ENCODE results near the gene PPTC7.
"Not testable (repeated sequence)": the region's sequence is repeated elsewhere in the genome, so short reads cannot be mapped to it uniquely, and the experiment has no call there.

Gene PPTC7
- 47.9 to 115 (median 81.5) reads per million in 9 experiments for total RNA-seq

GRCh38 chr12:110583137-110584059, at the start of gene PPTC7:
TSS of gene PPTC7 (minus strand) at chr12:110583318. CDS start at chr12:110583031, 287 bp downstream.
- no peaks in the 10 kb centered on the region for H3K9me3 Mint-ChIP-seq
- H3K27me3 Mint-ChIP-seq, result no peaks in the 10 kb centered on the region
- H3K4me1 Mint-ChIP-seq (ENCODE audit: low read depth in 2 of 2), result peaks cover 34 to 50% of the 10 kb centered on the region in 2 donors
- H3K36me3 Mint-ChIP-seq (ENCODE audit: insufficient read depth), result peaks cover 34% of the 10 kb centered on the region
- peak within 1 kb of the TSS; percentile 92 to 95 for H3K27ac Mint-ChIP-seq
- peak; percentile 90 to 95 (median 92) for DNase-seq
- peak within 1 kb of the TSS; percentile 89 to 93 for H3K4me3 Mint-ChIP-seq
- ATAC-seq (replicated peaks), result peak; percentile 91

GRCh38 chr12:110627500-110628195, 44.5 kb upstream of the PPTC7 start:
- DNase-seq (no peak), ATAC-seq (replicated peaks) (no peak)
- Mint-ChIP-seq H3K4me1 (ENCODE audit: low read depth in 2 of 2) (no peaks in the 10 kb centered on the region), H3K4me3 (no peak overlapping the region), H3K9me3 (no peaks in the 10 kb centered on the region), H3K27me3 (no peaks in the 10 kb centered on the region), H3K36me3 (ENCODE audit: insufficient read depth) (peaks cover 4% of the 10 kb centered on the region), H3K27ac (no peak overlapping the region)

GRCh38 chr12:110622582-110622981, 39.5 kb upstream of the PPTC7 start:
- ATAC-seq (replicated peaks) (no peak), DNase-seq (no peak)
- Mint-ChIP-seq H3K27me3 (no peaks in the 10 kb centered on the region), H3K36me3 (ENCODE audit: insufficient read depth) (peaks cover 4% of the 10 kb centered on the region), H3K4me3 (no peak overlapping the region), H3K27ac (no peak overlapping the region), H3K4me1 (ENCODE audit: low read depth in 2 of 2) (no peaks in the 10 kb centered on the region), H3K9me3 (no peaks in the 10 kb centered on the region)

- DNase-seq, result no peak
- no peak for ATAC-seq (replicated peaks)
- Mint-ChIP-seq H3K36me3 (ENCODE audit: insufficient read depth) (no peaks in the 10 kb centered on the region), H3K27me3 (no peaks in the 10 kb centered on the region), H3K27ac (no peak overlapping the region), H3K9me3 (no peaks in the 10 kb centered on the region), H3K4me3 (no peak overlapping the region), H3K4me1 (ENCODE audit: low read depth in 2 of 2) (peaks cover 0 to 2% of the 10 kb centered on the region in 2 donors)
Measured at GRCh38 chr12:110619534-110619953, 36.4 kb upstream of the PPTC7 start.

GRCh38 chr12:110616471-110617115, 33.5 kb upstream of the PPTC7 start:
- H3K4me3 Mint-ChIP-seq, result no peak overlapping the region
- no peak for ATAC-seq (replicated peaks)
- no peak overlapping the region for H3K27ac Mint-ChIP-seq
- H3K9me3 Mint-ChIP-seq, result no peaks in the 10 kb centered on the region
- H3K36me3 Mint-ChIP-seq (ENCODE audit: insufficient read depth), result peaks cover 4% of the 10 kb centered on the region
- DNase-seq, result no peak
- peaks cover 0 to 5% of the 10 kb centered on the region in 2 donors for H3K4me1 Mint-ChIP-seq (ENCODE audit: low read depth in 2 of 2)
- H3K27me3 Mint-ChIP-seq, result no peaks in the 10 kb centered on the region

- Mint-ChIP-seq H3K27ac (peak overlapping the region in 1 of 2 donors; percentile 87), H3K27me3 (no peaks in the 10 kb centered on the region), H3K4me3 (peak overlapping the region in 1 of 2 donors; percentile 27), H3K4me1 (ENCODE audit: low read depth in 2 of 2) (peaks cover 0 to 5% of the 10 kb centered on the region in 2 donors), H3K36me3 (ENCODE audit: insufficient read depth) (peaks cover 4% of the 10 kb centered on the region), H3K9me3 (no peaks in the 10 kb centered on the region)
- DNase-seq (no peak), ATAC-seq (replicated peaks) (no peak)
Measured at GRCh38 chr12:110615171-110615570, 32.1 kb upstream of the PPTC7 start.

GRCh38 chr12:110613771-110614684, 30.9 kb upstream of the PPTC7 start, which contains the start of gene TCTN1:
TSS of gene TCTN1 (plus strand) at chr12:110614129. CDS start at chr12:110614183, 54 bp downstream.
- H3K36me3 Mint-ChIP-seq (ENCODE audit: insufficient read depth), result peaks cover 4% of the 10 kb centered on the region
- DNase-seq, result peak; percentile 93 to 94 (median 94)
- H3K4me3 Mint-ChIP-seq, result peak within 1 kb of the TSS; percentile 77 to 81
- H3K27me3 Mint-ChIP-seq, result no peaks in the 10 kb centered on the region
- no peaks in the 10 kb centered on the region for H3K9me3 Mint-ChIP-seq
- peaks cover 0 to 5% of the 10 kb centered on the region in 2 donors for H3K4me1 Mint-ChIP-seq (ENCODE audit: low read depth in 2 of 2)
- H3K27ac Mint-ChIP-seq, result peak within 1 kb of the TSS; percentile 87 to 89
- ATAC-seq (replicated peaks), result peak; percentile 99

- no peaks in the 10 kb centered on the region for H3K27me3 Mint-ChIP-seq
- peak overlapping the region; percentile 87 to 89 for H3K27ac Mint-ChIP-seq
- H3K36me3 Mint-ChIP-seq (ENCODE audit: insufficient read depth), result peaks cover 4% of the 10 kb centered on the region
- H3K9me3 Mint-ChIP-seq, result no peaks in the 10 kb centered on the region
- H3K4me1 Mint-ChIP-seq (ENCODE audit: low read depth in 2 of 2), result peaks cover 0 to 5% of the 10 kb centered on the region in 2 donors
- no peak for DNase-seq
- no peak for ATAC-seq (replicated peaks)
- H3K4me3 Mint-ChIP-seq, result peak overlapping the region; percentile 77 to 81
Measured at GRCh38 chr12:110613071-110613770, 30.1 kb upstream of the PPTC7 start.

GRCh38 chr12:110606253-110606611, 23.1 kb upstream of the PPTC7 start:
- Mint-ChIP-seq H3K4me3 (peak overlapping the region; percentile 72 to 90), H3K27me3 (no peaks in the 10 kb centered on the region), H3K4me1 (ENCODE audit: low read depth in 2 of 2) (peaks cover 4 to 7% of the 10 kb centered on the region in 2 donors), H3K36me3 (ENCODE audit: insufficient read depth) (peaks cover 3% of the 10 kb centered on the region), H3K9me3 (no peaks in the 10 kb centered on the region), H3K27ac (peak overlapping the region; percentile 82 to 96)
- no peak for ATAC-seq (replicated peaks)
- no peak for DNase-seq

- H3K27me3 Mint-ChIP-seq; H3K9me3 Mint-ChIP-seq; H3K4me3 Mint-ChIP-seq; H3K4me1 Mint-ChIP-seq (ENCODE audit: low read depth in 2 of 2); H3K27ac Mint-ChIP-seq; H3K36me3 Mint-ChIP-seq (ENCODE audit: insufficient read depth): not testable (repeated sequence)
- ATAC-seq (replicated peaks) (peak; percentile 87), DNase-seq (peak; percentile 33 to 49 (median 38))
Measured at GRCh38 chr12:110602085-110602814, 19.1 kb upstream of the PPTC7 start.

- Mint-ChIP-seq H3K9me3 (no peaks in the 10 kb centered on the region), H3K4me3 (no peak overlapping the region), H3K36me3 (ENCODE audit: insufficient read depth) (peaks cover 7% of the 10 kb centered on the region), H3K4me1 (ENCODE audit: low read depth in 2 of 2) (peaks cover 3 to 6% of the 10 kb centered on the region in 2 donors), H3K27ac (no peak overlapping the region), H3K27me3 (no peaks in the 10 kb centered on the region)
- DNase-seq (no peak), ATAC-seq (replicated peaks) (no peak)
Measured at GRCh38 chr12:110600254-110600653, 17.1 kb upstream of the PPTC7 start.
